NOMO-1 (cell line): Measurements from ENCODE around the gene MYH16.
"Not testable (repeated sequence)": the region's sequence is repeated elsewhere in the genome, so short reads cannot be mapped to it uniquely, and the experiment has no call there.

Source experiments
- DNase-seq, 2 experiments: peaks; one replicate each; lab custom pipeline; 2025; ENCODE audit not compliant: unreplicated experiment in 2 of 2; lab: John Stamatoyannopoulos, UW

The MYH16 gene

GRCh38 chr7:99344061-99344647 lies 71.5 kb downstream of the MYH16 start:
- no peak for DNase-seq

- not testable (repeated sequence) for DNase-seq
Observed at GRCh38 chr7:99350641-99351040, 78.0 kb downstream of the MYH16 start.

GRCh38 chr7:99352247-99352646 lies 79.6 kb downstream of the MYH16 start:
- DNase-seq, result no peak

- DNase-seq, result no peak
Observed at GRCh38 chr7:99355098-99355497, 82.5 kb downstream of the MYH16 start.

- DNase-seq, result no peak
Observed at GRCh38 chr7:99357701-99358490, 85.3 kb downstream of the MYH16 start.

- DNase-seq, result not testable (repeated sequence)
Observed at GRCh38 chr7:99358521-99358920, 85.9 kb downstream of the MYH16 start.

GRCh38 chr7:99359465-99360154 lies 87.0 kb downstream of the MYH16 start:
- DNase-seq, result no peak
